IMR-90 (cell line): Measurements from ENCODE around the gene RAB25.

Source experiments
- CEBPB ChIP-seq: IDR thresholded peaks from 2 replicates; pipeline ENCODE4 v1.6.1; 2012; ENCODE audit warnings: low read depth, low read length, improper control_type of control experiment
- CTCF ChIP-seq: conservative IDR thresholded peaks from 2 replicates; pipeline ENCODE4 v1.5.1; 2012; ENCODE audit warnings: mild to moderate bottlenecking, low read depth, low read length, improper control_type of control experiment
- FOS ChIP-seq: fragments of 150-350 bp; IDR thresholded peaks from 2 replicates; pipeline ENCODE4 v1.6.1; 2016; ENCODE audit warnings: low read depth, low read length
- MAFK ChIP-seq: IDR thresholded peaks from 2 replicates; pipeline ENCODE4 v1.6.1; 2012; ENCODE audit warnings: low read depth, low read length, improper control_type of control experiment
- MAZ ChIP-seq: IDR thresholded peaks from 2 replicates; pipeline ENCODE4 v1.6.1; 2012; ENCODE audit warnings: low read depth, mild to moderate bottlenecking, low read length, improper control_type of control experiment, moderate library complexity, borderline replicate concordance
- MXI1 ChIP-seq: IDR thresholded peaks from 2 replicates; pipeline ENCODE4 v1.6.1; 2012; ENCODE audit warnings: low read depth, mild to moderate bottlenecking, low read length, moderate library complexity, borderline replicate concordance
- NFE2L2 ChIP-seq: fragments of 150-350 bp; IDR thresholded peaks from 2 replicates; pipeline ENCODE4 v1.6.1; 2016; ENCODE audit warnings: low read depth, mild to moderate bottlenecking, low read length
- POLR2A ChIP-seq: IDR thresholded peaks from 2 replicates; pipeline ENCODE4 v1.6.1; 2012; ENCODE audit warnings: mild to moderate bottlenecking, low read depth, low read length
- RAD21 ChIP-seq: IDR thresholded peaks from 2 replicates; pipeline ENCODE4 v1.6.1; 2012; ENCODE audit warnings: low read length, improper control_type of control experiment
- SMC3 ChIP-seq: fragments of 150-350 bp; IDR thresholded peaks from 2 replicates; pipeline ENCODE4 v1.6.1; 2016; ENCODE audit warnings: low read depth, mild to moderate bottlenecking, antibody characterized with exemption, low read length, moderate library complexity
- USF2 ChIP-seq: fragments of 150-350 bp; IDR thresholded peaks from 2 replicates; pipeline ENCODE4 v1.6.1; 2017; ENCODE audit warnings: mild to moderate bottlenecking, antibody characterized with exemption, low read length, low read depth

GRCh38 chr1:156083800-156084790 is 23.1 kb downstream of the RAB25 start:
- TF ChIP-seq MAFK (no peak), RAD21 (no peak), CTCF (no peak), POLR2A (no peak), NFE2L2 (no peak), CEBPB (no peak), USF2 (no peak), MXI1 (no peak), SMC3 (no peak), MAZ (no peak), FOS (no peak)
